Hypothalamus (tissue), 51 donors: ENCODE results near the gene FBLN7.

ENCODE experiments used
- DNase-seq, 51 donors: peaks; one replicate each; lab custom pipeline; 2025; lab: John Stamatoyannopoulos, UW

FBLN7 gene

DNA sequence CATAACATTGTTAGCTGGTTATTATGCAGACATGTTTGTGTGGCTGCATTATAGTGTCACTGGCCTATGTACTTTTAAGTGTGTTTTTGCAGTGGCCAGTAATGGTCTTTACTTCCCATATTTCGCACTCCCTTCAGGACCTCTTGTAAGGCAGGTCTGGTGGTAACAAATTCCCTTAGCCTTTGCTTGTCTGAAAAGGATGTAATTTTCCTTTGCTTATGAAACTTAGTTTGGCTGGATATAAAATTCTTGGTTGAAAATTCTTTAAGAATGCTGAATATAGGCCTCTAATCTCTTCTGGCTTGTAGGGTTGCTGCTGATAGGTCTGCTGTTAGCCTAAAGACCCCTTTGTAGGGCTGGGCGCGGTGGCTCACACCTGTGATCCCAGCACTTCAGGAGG, 82.0 kb downstream of the FBLN7 start:
- DNase-seq = no peak

GRCh38 chr2:112220831-112221230, 82.6 kb downstream of the FBLN7 start:
- DNase-seq = no peak

GRCh38 chr2:112229348-112229747, 91.2 kb downstream of the FBLN7 start:
- DNase-seq = no peak

DNA sequence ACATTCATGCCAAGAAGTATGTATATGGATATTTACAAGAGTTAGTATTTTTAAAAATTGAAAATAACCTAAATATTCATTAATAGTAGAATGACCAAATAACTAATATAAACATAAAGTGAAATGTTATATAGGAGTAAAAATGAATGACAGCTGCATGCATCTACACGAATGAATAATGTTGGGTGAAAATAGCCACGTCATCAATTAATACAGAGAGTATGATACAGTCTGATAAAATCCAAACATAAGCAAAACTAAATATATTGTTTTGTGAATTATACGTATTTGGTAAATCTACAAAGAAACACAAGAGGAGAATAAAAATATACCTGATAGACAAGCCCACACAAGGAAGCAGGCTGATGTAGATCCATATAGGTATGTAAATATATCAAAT, 92.2 kb downstream of the FBLN7 start:
- no peak for DNase-seq
